PC-9 (cell line): Measurements from ENCODE around the gene DDAH2. TPM values are rescaled to one million over a fixed set of nuclear protein-coding genes. Genes with fewer than 3 reads are reported as not detected.

Experiments
- BruUV-seq: library from RNA; stranded (reverse); fragments of 400-500 nt; replicated peaks from 2 replicates; lab custom pipeline; 2021; lab: Mats Ljungman, UMichigan
- CTCF ChIA-PET: fragments of 300-600 bp; sonication (Branson Sonifier 250); formaldehyde crosslinking; loops from one replicate; lab custom pipeline; 2022; ENCODE audit warnings: antibody characterized with exemption; lab: Charles Lee
- POLR2A ChIA-PET: fragments of 300-600 bp; sonication (Branson Sonifier 250); formaldehyde crosslinking; loops from one replicate; lab custom pipeline; 2022; ENCODE audit warnings: antibody characterized with exemption; ENCODE audit not compliant: unreplicated experiment; lab: Charles Lee
- DNase-seq, 2 experiments: peaks; one replicate each; pipeline versions ENCODE4 v3.0.0 to v3.0.0-alpha.2; 2015 to 2022; ENCODE audit warnings: mixed read lengths in 1 of 2
- H2AFZ ChIP-seq: fragments of 200-600 bp; sonication (generic); 2 replicates; pipeline ENCODE4 v1.8.1; 2017; ENCODE audit warnings: antibody characterized with exemption
- H3F3A ChIP-seq: fragments of 200-600 bp; sonication (generic); 2 replicates; pipeline ENCODE4 v1.8.1; 2017; ENCODE audit warnings: antibody characterized with exemption, mild to moderate bottlenecking, low read depth; ENCODE audit not compliant: insufficient read depth
- H3K27ac ChIP-seq: fragments of 200-600 bp; sonication (generic); 2 replicates; pipeline ENCODE4 v1.6.1; 2016; ENCODE audit warnings: mixed run types
- H3K27me3 ChIP-seq: fragments of 200-600 bp; sonication (generic); 2 replicates; pipeline ENCODE4 v1.6.1; 2016; ENCODE audit warnings: low read depth, mixed run types; ENCODE audit not compliant: insufficient read depth
- H3K36me3 ChIP-seq: fragments of 200-600 bp; sonication (generic); 2 replicates; pipeline ENCODE4 v1.6.1; 2016; ENCODE audit warnings: low read depth, mixed run types
- H3K4me1 ChIP-seq: fragments of 200-600 bp; sonication (generic); replicated peaks from 2 replicates; pipeline ENCODE4 v1.6.1; 2016; ENCODE audit warnings: mixed run types; ENCODE audit not compliant: insufficient read depth
- H3K4me2 ChIP-seq: fragments of 200-600 bp; sonication (generic); 2 replicates; pipeline ENCODE4 v1.6.1; 2017; ENCODE audit warnings: mixed run types
- H3K4me3 ChIP-seq: fragments of 200-600 bp; sonication (generic); 2 replicates; pipeline ENCODE4 v1.6.1; 2016; ENCODE audit warnings: mixed run types
- H3K79me2 ChIP-seq: fragments of 200-600 bp; sonication (generic); 2 replicates; pipeline ENCODE4 v1.6.1; 2017; ENCODE audit warnings: low read depth, mixed run types
- H3K9me2 ChIP-seq: fragments of 200-600 bp; sonication (generic); 2 replicates; pipeline ENCODE4 v1.8.1; 2017; ENCODE audit warnings: mild to moderate bottlenecking; ENCODE audit not compliant: insufficient read depth
- H3K9me3 ChIP-seq: fragments of 200-600 bp; sonication (generic); 2 replicates; pipeline ENCODE4 v1.8.1; 2016; ENCODE audit warnings: low read depth; ENCODE audit not compliant: insufficient read depth
- H4K20me1 ChIP-seq: fragments of 200-600 bp; sonication (generic); 2 replicates; pipeline ENCODE4 v1.8.1; 2017; ENCODE audit not compliant: insufficient read depth
- CTCF ChIP-seq: fragments of 200-600 bp; sonication (generic); conservative IDR thresholded peaks from 2 replicates; pipeline ENCODE4 v1.6.1; 2017; ENCODE audit warnings: mixed run types, antibody characterized with exemption, mild to moderate bottlenecking, moderate library complexity
- EZH2 ChIP-seq: fragments of 200-600 bp; sonication (generic); IDR thresholded peaks from 2 replicates; pipeline ENCODE4 v1.8.0; 2017; ENCODE audit warnings: antibody characterized with exemption, low read depth
- intact Hi-C: fragments of 100-400 bp; cut with micrococcal nuclease; formaldehyde crosslinking; loops from one replicate; pipeline ENCODE4 v1.10.0; 2022; ENCODE audit not compliant: unreplicated experiment
- total RNA-seq: library from RNA; stranded (reverse); gene quantifications from 2 replicates; pipeline ENCODE4 v1.2.3, GENCODE V29; 2021

The DDAH2 gene
- total RNA-seq, 1 experiment from 2014 or later, result 58.3 TPM

- Histone ChIP-seq H4K20me1 (no peaks in the 10 kb centered on the region), H3K27me3 (no peaks in the 10 kb centered on the region), H3K27ac (no peak overlapping the region), H3K4me1 (peaks cover 41% of the 10 kb centered on the region), H3K9me2 (no peaks in the 10 kb centered on the region), H2AFZ (no peak overlapping the region), H3K36me3 (no peaks in the 10 kb centered on the region), H3K9me3 (no peaks in the 10 kb centered on the region), H3F3A (peaks cover 37% of the 10 kb centered on the region; the same call in 1 of the 2 replicates), H3K79me2 (no peaks in the 10 kb centered on the region), H3K4me2 (no peak overlapping the region), H3K4me3 (no peak overlapping the region)
- ChIA-PET CTCF (no interaction called here), POLR2A (no interaction called here)
- no peak for DNase-seq
- intact Hi-C loops, result no loop called here
- no TSS peak for BruUV-seq
- TF ChIP-seq EZH2, result no peak
- TF ChIP-seq CTCF, result no peak
Measured at GRCh38 chr6:31722173-31722572, 6.9 kb downstream of the DDAH2 start.

GRCh38 chr6:31721351-31722020, 7.6 kb downstream of the DDAH2 start, which contains the start of gene LY6G6C:
Gene LY6G6C, minus strand, starts transcription at chr6:31721746. Its CDS starts 67 bp downstream, at chr6:31721679.
- Histone ChIP-seq H3K4me2 (peak within 1 kb of the TSS; percentile 59), H4K20me1 (no peaks in the 10 kb centered on the region), H3K36me3 (no peaks in the 10 kb centered on the region), H3K27ac (0 out of 2 replicates have a peak within 1 kb of the TSS, but pooled peaks have one; percentile 5), H3K27me3 (no peaks in the 10 kb centered on the region), H2AFZ (no peak within 1 kb of the TSS), H3K4me1 (peaks cover 42% of the 10 kb centered on the region), H3F3A (peaks cover 32% of the 10 kb centered on the region; the same call in 1 of the 2 replicates), H3K9me3 (no peaks in the 10 kb centered on the region), H3K9me2 (no peaks in the 10 kb centered on the region), H3K4me3 (no peak within 1 kb of the TSS), H3K79me2 (no peaks in the 10 kb centered on the region)
- no TSS peak for BruUV-seq
- no peak for TF ChIP-seq EZH2
- CTCF ChIA-PET, result no interaction called here
- no peak for DNase-seq
- POLR2A ChIA-PET, result no interaction called here
- intact Hi-C loops, result no loop called here

DNA sequence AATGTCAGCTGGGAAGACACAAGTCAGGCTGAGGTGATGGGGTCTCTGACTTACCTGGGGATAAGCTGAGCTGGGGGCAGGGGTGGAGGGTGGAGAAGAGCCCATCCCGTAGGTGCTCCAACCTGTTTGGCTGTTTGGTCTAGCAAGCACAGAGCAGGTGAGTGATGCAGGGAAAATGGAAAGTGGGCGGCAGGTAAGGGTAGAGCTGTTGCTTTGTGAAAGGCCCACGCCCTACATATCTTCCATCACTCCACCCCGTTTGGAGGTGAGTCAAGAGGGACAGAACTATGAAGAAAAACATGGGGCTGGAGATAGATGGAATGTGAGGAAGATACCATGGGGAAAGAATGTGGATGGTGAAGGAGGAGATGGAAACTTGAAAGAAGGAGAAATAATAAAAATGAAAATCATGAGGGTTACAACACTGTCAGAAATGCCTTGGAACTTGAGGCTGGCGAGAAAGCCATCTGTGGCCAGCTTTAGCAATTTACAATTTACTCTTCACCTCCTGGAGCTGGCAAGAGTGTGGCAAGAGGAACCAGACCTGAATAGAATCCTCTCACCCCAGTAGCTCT, 8.8 kb downstream of the DDAH2 start:
- Histone ChIP-seq H3K9me3 (no peaks in the 10 kb centered on the region), H3K27ac (peak overlapping the region; percentile 28; the same call in 1 of the 2 replicates), H3F3A (peaks cover 27% of the 10 kb centered on the region; the same call in 1 of the 2 replicates), H3K4me1 (peaks cover 42% of the 10 kb centered on the region), H3K9me2 (no peaks in the 10 kb centered on the region), H4K20me1 (no peaks in the 10 kb centered on the region), H3K4me2 (peak overlapping the region; percentile 59), H3K27me3 (no peaks in the 10 kb centered on the region), H2AFZ (no peak overlapping the region), H3K4me3 (no peak overlapping the region), H3K79me2 (no peaks in the 10 kb centered on the region), H3K36me3 (no peaks in the 10 kb centered on the region)
- no TSS peak for BruUV-seq
- peak; percentile 66 to 69 for DNase-seq
- ChIA-PET CTCF (no interaction called here), POLR2A (interaction anchor here (0.7 kb wide), 2 partner anchors 13 to 17 kb away, joined by 3 read pairs; partner anchors contain the start of gene ABHD16A)
- intact Hi-C loops, result no loop called here
- no peak for TF ChIP-seq EZH2
- TF ChIP-seq CTCF, result no peak
